Panc1 (cell line): ENCODE measurements around the gene TRANK1. TPM values are rescaled to one million over a fixed set of nuclear protein-coding genes. Genes with fewer than 3 reads are reported as not detected.

Source experiments
- ATAC-seq: fragments of 200-7000 bp; cut with Tn5 transposase; 2 replicates; pipeline ENCODE4 v1.9.1; 2020; ENCODE audit warnings: mild to moderate bottlenecking, moderate library complexity
- BruUV-seq: library from RNA; stranded (reverse); fragments of 400-500 nt; replicated peaks from 2 replicates; lab custom pipeline; 2021; lab: Mats Ljungman, UMichigan
- CTCF ChIA-PET: fragments of 300-600 bp; sonication (Branson Sonifier 250); formaldehyde crosslinking; loops from one replicate; lab custom pipeline; 2022; ENCODE audit warnings: antibody characterized with exemption; lab: Charles Lee
- POLR2A ChIA-PET: fragments of 300-600 bp; sonication (Branson Sonifier 250); formaldehyde crosslinking; loops from one replicate; lab custom pipeline; 2022; ENCODE audit warnings: antibody characterized with exemption; lab: Charles Lee
- DNase-seq: peaks from one replicate; pipeline ENCODE4 v3.0.0-alpha.2; 2010; ENCODE audit warnings: low read depth, low spot score
- H3K27ac ChIP-seq: 2 replicates; pipeline ENCODE4 v1.5.1; 2011; ENCODE audit warnings: mild to moderate bottlenecking, low read length, inconsistent platforms
- H3K27me3 ChIP-seq: fragments of 200-500 bp; sonication (Bioruptor generic); 2 replicates; pipeline ENCODE4 v1.6.0; 2014; ENCODE audit warnings: low read length, inconsistent platforms; ENCODE audit not compliant: control insufficient read depth, insufficient read depth
- H3K36me3 ChIP-seq: fragments of 200-500 bp; sonication (Bioruptor generic); 2 replicates; pipeline ENCODE4 v1.5.1; 2014; ENCODE audit warnings: inconsistent platforms, mild to moderate bottlenecking, low read length, moderate library complexity; ENCODE audit not compliant: control insufficient read depth, insufficient read depth
- H3K4me1 ChIP-seq: 2 replicates; pipeline ENCODE4 v1.5.1; 2011; ENCODE audit warnings: inconsistent platforms, mild to moderate bottlenecking, low read length, moderate library complexity; ENCODE audit not compliant: control insufficient read depth, insufficient read depth
- H3K4me3 ChIP-seq, 2 experiments: 2 replicates each; pipeline ENCODE4 v1.5.1; 2011 to 2012; ENCODE audit warnings: low read depth in 2 of 2, low read length in 2 of 2, mild to moderate bottlenecking in 2 of 2, inconsistent platforms in 1 of 2, moderate library complexity in 1 of 2
- H3K9me3 ChIP-seq: fragments of 200-500 bp; sonication (Bioruptor generic); 2 replicates; pipeline ENCODE4 v1.5.1; 2014; ENCODE audit warnings: low read depth, mild to moderate bottlenecking, inconsistent platforms, low read length, moderate library complexity; ENCODE audit not compliant: control insufficient read depth, insufficient read depth
- CTCF ChIP-seq: fragments of 450-650 bp; IDR thresholded peaks from 2 replicates; pipeline ENCODE4 v1.5.1; 2017; ENCODE audit warnings: mild to moderate bottlenecking
- POLR2AphosphoS5 ChIP-seq: IDR thresholded peaks from 2 replicates; pipeline ENCODE4 v1.6.1; 2012; ENCODE audit warnings: mild to moderate bottlenecking, low read depth, low read length, moderate library complexity
- REST ChIP-seq, 2 experiments: IDR thresholded peaks; 2 replicates each; pipeline ENCODE4 v1.6.1; 2011 to 2012; ENCODE audit warnings: low read depth in 2 of 2, control low read depth in 1 of 2, low read length in 1 of 2, mild to moderate bottlenecking in 1 of 2, moderate library complexity in 1 of 2; ENCODE audit not compliant: insufficient read depth in 1 of 2
- SIN3A ChIP-seq: IDR thresholded peaks from 2 replicates; pipeline ENCODE4 v1.6.1; 2012; ENCODE audit warnings: low read depth, mild to moderate bottlenecking, low read length, moderate library complexity, borderline replicate concordance; ENCODE audit not compliant: insufficient read depth
- TCF7L2 ChIP-seq: IDR thresholded peaks from 2 replicates; pipeline ENCODE4 v1.6.1; 2011; ENCODE audit warnings: mild to moderate bottlenecking, low read depth, low read length, inconsistent platforms
- in situ Hi-C: cut with HindIII; loops from 2 replicates; pipeline ENCODE4 v1.10.0; 2016; ENCODE audit warnings: low sequenced_read_pairs, low pct_unique_long_range_greater_than_20kb
- intact Hi-C: fragments of 100-400 bp; cut with micrococcal nuclease; formaldehyde crosslinking; loops from one replicate; pipeline ENCODE4 v1.10.0; 2022; ENCODE audit not compliant: unreplicated experiment
- total RNA-seq: library from RNA; stranded (reverse); gene quantifications from one replicate; pipeline ENCODE4 v1.2.1, GENCODE V29; 2021; ENCODE audit not compliant: unreplicated experiment

The TRANK1 gene
- total RNA-seq, 1 experiment from 2014 or later, result 3.2 TPM

- no peak for TF ChIP-seq REST (IDR thresholded peaks at IDR 0.05; ENCODE audit: insufficient read depth in 1 of 2, low read depth in 2 of 2, low read length in 1 of 2)
- no peak for TF ChIP-seq SIN3A
- peak; percentile 78 for TF ChIP-seq CTCF
- no peak for TF ChIP-seq TCF7L2
- no peaks in the 10 kb centered on the region for H3K36me3 ChIP-seq
- H3K4me3 ChIP-seq, result no peak overlapping the region
- no peak overlapping the region for H3K27ac ChIP-seq
- in situ Hi-C loops, result no loop called here
- no peaks in the 10 kb centered on the region for H3K27me3 ChIP-seq
- DNase-seq (peak; percentile 48), ATAC-seq (peak; percentile 89)
- CTCF ChIA-PET, result no interaction called here
- no TSS peak for BruUV-seq
- H3K9me3 ChIP-seq, result no peaks in the 10 kb centered on the region
- intact Hi-C loops, result loop anchor here (1.0 to 10.0 kb wide), 4 partner anchors 77 to 904 kb away; no protein-coding TSS in a partner anchor
- POLR2A ChIA-PET, result no interaction called here
- H3K4me1 ChIP-seq, result no peaks in the 10 kb centered on the region
These were observed 76.0 kb downstream of the TRANK1 start for GRCh38 chr3:36868614-36869436.

GRCh38 chr3:36867810-36868209, 77.0 kb downstream of the TRANK1 start:
- DNase-seq (no peak), ATAC-seq (no peak)
- Histone ChIP-seq H3K27me3 (no peaks in the 10 kb centered on the region), H3K4me1 (no peaks in the 10 kb centered on the region), H3K27ac (no peak overlapping the region), H3K36me3 (no peaks in the 10 kb centered on the region), H3K4me3 (no peak overlapping the region), H3K9me3 (no peaks in the 10 kb centered on the region)
- no TSS peak for BruUV-seq
- TF ChIP-seq TCF7L2 (no peak), SIN3A (no peak), POLR2AphosphoS5 (no peak), CTCF (no peak)
- POLR2A ChIA-PET, result no interaction called here
- in situ Hi-C loops, result no loop called here
- intact Hi-C loops, result loop anchor here (5.0 to 10.0 kb wide), 2 partner anchors 76 to 903 kb away; no protein-coding TSS in a partner anchor
- CTCF ChIA-PET, result no interaction called here
